Naive thymus-derived CD4-positive, alpha-beta T cell (primary cell): ENCODE results near the gene DENND5B. TPM values are rescaled to one million over a fixed set of nuclear protein-coding genes. Genes with fewer than 3 reads are reported as not detected.

Experiments
- ATAC-seq: fragments of 150-1000 bp; cut with Tn5 transposase; 2 replicates; pipeline ENCODE4 v1.10.0; 2021; ENCODE audit warnings: mild to moderate bottlenecking, moderate library complexity
- CTCF ChIA-PET: fragments of 350-600 bp; sonication (Branson Sonifier 250); formaldehyde crosslinking; loops from one replicate; lab custom pipeline; 2021; ENCODE audit warnings: antibody characterized with exemption; lab: Charles Lee
- POLR2A ChIA-PET: fragments of 350-600 bp; sonication (Branson Sonifier 250); formaldehyde crosslinking; loops from one replicate; lab custom pipeline; 2021; ENCODE audit warnings: antibody characterized with exemption, inconsistent platforms; lab: Charles Lee
- DNase-seq, 9 donors: peaks; one replicate each; pipeline versions ENCODE4 v3.0.0 to v3.0.0-alpha.2; 2020 to 2022; ENCODE audit warnings: mixed read lengths in 1 of 9
- H3K27ac ChIP-seq: one replicate; pipeline ENCODE4 v1.7.0; 2013; ENCODE audit warnings: mild to moderate bottlenecking, low read depth, low read length, moderate library complexity
- H3K27me3 ChIP-seq, 2 donors: one replicate each; pipeline ENCODE4 v1.7.0; 2013; ENCODE audit warnings: low read length in 2 of 2, mild to moderate bottlenecking in 2 of 2, moderate library complexity in 2 of 2; ENCODE audit not compliant: control insufficient read depth in 2 of 2, insufficient read depth in 2 of 2
- H3K36me3 ChIP-seq, 3 experiments: 1 replicate in 2 of 3; 2 replicates in 1 of 3; pipeline ENCODE4 v1.7.0; 2013; ENCODE audit warnings: low read length in 3 of 3, mild to moderate bottlenecking in 3 of 3, moderate library complexity in 1 of 3; ENCODE audit not compliant: insufficient read depth in 3 of 3, control insufficient read depth in 2 of 3
- H3K4me1 ChIP-seq, 2 donors: one replicate each; pipeline ENCODE4 v1.7.0; 2013; ENCODE audit warnings: low read length in 2 of 2, mild to moderate bottlenecking in 2 of 2, moderate library complexity in 1 of 2; ENCODE audit not compliant: control insufficient read depth in 2 of 2, insufficient read depth in 2 of 2
- H3K4me3 ChIP-seq: 2 replicates; pipeline ENCODE4 v1.7.0; 2013; ENCODE audit warnings: mild to moderate bottlenecking, low read length
- H3K9me3 ChIP-seq, 3 experiments: 1 replicate in 2 of 3; 2 replicates in 1 of 3; pipeline ENCODE4 v1.7.0; 2013; ENCODE audit warnings: low read length in 3 of 3; ENCODE audit not compliant: control insufficient read depth in 2 of 3
- H3K27ac Mint-ChIP-seq, 9 donors: one replicate each; pipeline ENCODE4 v1.8.0; 2020 to 2022; ENCODE audit warnings: mixed read lengths in 9 of 9, mild to moderate bottlenecking in 8 of 9, moderate library complexity in 5 of 9, inconsistent platforms in 2 of 9
- H3K27me3 Mint-ChIP-seq, 5 donors: one replicate each; pipeline ENCODE4 v1.8.0; 2021 to 2022; ENCODE audit warnings: mixed read lengths in 5 of 5, mild to moderate bottlenecking in 1 of 5
- H3K36me3 Mint-ChIP-seq, 5 donors: one replicate each; pipeline ENCODE4 v1.8.0; 2020 to 2022; ENCODE audit warnings: mixed read lengths in 5 of 5, mild to moderate bottlenecking in 3 of 5, inconsistent platforms in 1 of 5
- H3K4me1 Mint-ChIP-seq, 7 donors: one replicate each; pipeline ENCODE4 v1.8.0; 2020 to 2022; ENCODE audit warnings: mixed read lengths in 7 of 7, mild to moderate bottlenecking in 3 of 7, inconsistent platforms in 1 of 7
- H3K4me3 Mint-ChIP-seq, 10 donors: one replicate each; pipeline ENCODE4 v1.8.0; 2020 to 2022; ENCODE audit warnings: mild to moderate bottlenecking in 10 of 10, mixed read lengths in 10 of 10, moderate library complexity in 6 of 10, inconsistent platforms in 2 of 10
- H3K9me3 Mint-ChIP-seq, 11 donors: one replicate each; pipeline ENCODE4 v1.8.0; 2020 to 2022; ENCODE audit warnings: mixed read lengths in 11 of 11, mild to moderate bottlenecking in 4 of 11, inconsistent platforms in 1 of 11, moderate library complexity in 1 of 11
- intact Hi-C, 2 donors: fragments of 100-400 bp; cut with micrococcal nuclease; formaldehyde crosslinking; loops; one replicate each; pipeline ENCODE4 v1.15.1; 2023
- polyA plus RNA-seq, 2 donors: library from polyadenylated mRNA; unstranded; fragments of 300-500 nt; fragmentation: Illumina TruSeq; gene quantifications; one replicate each; pipeline ENCODE4 v1.2.3, GENCODE V29; 2021
- total RNA-seq, 6 experiments: library from RNA in 5 of 6; stranded (reverse) in 5 of 6; gene quantifications; 1 replicate in 5 of 6; 2 replicates in 1 of 6; pipeline ENCODE4 v1.2.3 and lab custom pipeline; 2021 to 2026

DENND5B gene
- total and polyA plus RNA-seq, 7 experiments from 2014 or later: 0.16 to 1.5 (median 0.29) TPM; not detected in 2

- peaks cover 12 to 27% (median 18%) of the 10 kb centered on the region in 7 donors for H3K4me1 Mint-ChIP-seq
- DNase-seq (no peak), ATAC-seq (no peak)
- peaks cover 0 to 3% (median 0%) of the 10 kb centered on the region in 5 donors for H3K27me3 Mint-ChIP-seq
- ChIA-PET CTCF (no interaction called here), POLR2A (no interaction called here)
- H3K27ac ChIP-seq: no peak overlapping the region
- peaks cover 4 to 11% of the 10 kb centered on the region in 2 donors for H3K4me1 ChIP-seq
- no peaks in the 10 kb centered on the region for H3K9me3 ChIP-seq
- intact Hi-C loops: loop anchor here (1.0 to 5.0 kb wide), 4 partner anchors 62 to 247 kb away; no protein-coding TSS in a partner anchor
- peaks cover 0 to 1% (median 0%) of the 10 kb centered on the region in 11 donors for H3K9me3 Mint-ChIP-seq
- H3K36me3 Mint-ChIP-seq: no peaks in the 10 kb centered on the region
- H3K4me3 ChIP-seq: no peak overlapping the region
- no peaks in the 10 kb centered on the region for H3K27me3 ChIP-seq
- H3K27ac Mint-ChIP-seq: peak overlapping the region in 2 of 9 donors; percentile 70 to 90
- no peaks in the 10 kb centered on the region for H3K36me3 ChIP-seq
- peak overlapping the region in 1 of 10 donors; percentile 79 for H3K4me3 Mint-ChIP-seq
Observed at GRCh38 chr12:31363831-31364230, 227.1 kb downstream of the DENND5B start.

DNA sequence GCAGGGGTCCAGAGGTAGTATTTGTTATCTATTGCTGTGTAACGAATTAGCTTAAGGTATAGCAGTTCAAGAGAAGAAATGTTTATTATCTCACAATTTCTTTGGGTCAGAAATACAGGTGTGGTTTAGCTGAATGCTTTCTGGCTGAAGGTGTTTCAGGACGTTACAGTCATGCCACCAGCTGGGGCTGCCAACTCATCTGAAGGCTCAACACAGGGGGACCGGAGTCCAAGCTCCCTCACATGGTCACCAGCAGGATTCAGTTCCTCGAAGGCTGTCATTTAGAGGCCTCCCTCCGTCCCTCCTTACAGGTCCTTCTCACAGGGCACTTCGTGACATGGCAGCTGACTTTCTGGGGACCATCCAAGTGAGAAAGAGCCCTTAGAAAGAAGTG is 227.5 kb downstream of the DENND5B start:
- CTCF ChIA-PET: no interaction called here
- POLR2A ChIA-PET: no interaction called here
- DNase-seq (no peak), ATAC-seq (no peak)
- intact Hi-C loops: loop anchor here (1.0 to 5.0 kb wide), 4 partner anchors 61 to 246 kb away; no protein-coding TSS in a partner anchor
- H3K9me3 Mint-ChIP-seq: peaks cover 0 to 1% (median 0%) of the 10 kb centered on the region in 11 donors
- H3K4me1 Mint-ChIP-seq: peaks cover 12 to 27% (median 18%) of the 10 kb centered on the region in 7 donors
- peak overlapping the region in 4 of 9 donors; percentile 32 to 91 (median 80) for H3K27ac Mint-ChIP-seq
- H3K27me3 ChIP-seq: no peaks in the 10 kb centered on the region
- no peak overlapping the region for H3K27ac ChIP-seq
- no peak overlapping the region for H3K4me3 ChIP-seq
- no peaks in the 10 kb centered on the region for H3K27me3 Mint-ChIP-seq
- H3K36me3 ChIP-seq: no peaks in the 10 kb centered on the region
- peaks cover 4 to 11% of the 10 kb centered on the region in 2 donors for H3K4me1 ChIP-seq
- peak overlapping the region in 4 of 10 donors; percentile 50 to 79 (median 75) for H3K4me3 Mint-ChIP-seq
- H3K9me3 ChIP-seq: no peaks in the 10 kb centered on the region
- no peaks in the 10 kb centered on the region for H3K36me3 Mint-ChIP-seq

DNA sequence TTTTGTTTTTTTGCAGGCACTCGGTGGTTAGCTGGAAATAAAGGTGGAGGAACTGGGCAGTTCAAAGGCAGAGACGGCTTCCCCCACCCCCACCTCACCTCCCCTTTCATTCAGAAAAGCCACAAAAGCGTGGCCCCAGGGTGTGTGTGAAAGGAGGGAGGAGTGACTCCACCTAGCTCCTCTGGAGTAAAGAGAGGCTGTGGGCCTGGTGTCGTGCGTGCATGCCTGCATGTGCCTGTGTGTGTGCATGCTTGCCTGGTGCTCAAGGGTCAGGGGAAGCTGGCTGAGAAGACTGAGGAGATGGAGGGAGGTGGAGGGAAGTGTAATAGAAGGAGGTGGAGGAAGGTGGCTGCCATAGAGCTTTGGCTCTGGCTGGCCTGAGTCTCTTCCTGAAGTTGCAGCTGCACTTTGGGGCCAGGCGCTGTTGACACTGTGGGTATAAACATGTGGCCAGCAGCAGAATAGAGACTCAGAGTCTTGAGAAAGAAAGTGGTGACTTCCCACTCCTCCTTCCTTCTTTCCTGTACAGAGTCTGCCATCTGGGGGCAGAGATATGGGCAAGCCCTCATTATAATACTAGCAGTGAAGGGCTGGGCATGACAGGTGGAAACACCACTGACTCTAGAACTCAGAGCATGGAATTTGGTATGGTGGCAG is 228.0 kb downstream of the DENND5B start:
- Histone ChIP-seq H3K27ac (no peak overlapping the region), H3K27me3 (no peaks in the 10 kb centered on the region), H3K4me3 (peak overlapping the region; percentile 8), H3K9me3 (no peaks in the 10 kb centered on the region), H3K4me1 (peaks cover 4 to 11% of the 10 kb centered on the region in 2 donors), H3K36me3 (no peaks in the 10 kb centered on the region)
- intact Hi-C loops: loop anchor here (1.0 to 5.0 kb wide), 5 partner anchors 37 to 246 kb away; partner anchors contain the start of gene SINHCAF (in 2 of the 2)
- ATAC-seq (peak; percentile 78), DNase-seq (peak in 5 of 9 donors; percentile 4 to 34 (median 17))
- H3K4me3 Mint-ChIP-seq: peak overlapping the region; percentile 50 to 81 (median 74)
- peaks cover 0 to 1% (median 0%) of the 10 kb centered on the region in 11 donors for H3K9me3 Mint-ChIP-seq
- ChIA-PET POLR2A (interaction anchor here (0.8 kb wide), 1 partner anchor 33 kb away, joined by 4 read pairs; no protein-coding TSS in a partner anchor), CTCF (no interaction called here)
- no peaks in the 10 kb centered on the region for H3K36me3 Mint-ChIP-seq
- peak overlapping the region; percentile 12 to 91 (median 56) for H3K27ac Mint-ChIP-seq
- peaks cover 12 to 27% (median 18%) of the 10 kb centered on the region in 7 donors for H3K4me1 Mint-ChIP-seq
- no peaks in the 10 kb centered on the region for H3K27me3 Mint-ChIP-seq

GRCh38 chr12:31362115-31362758 is 228.7 kb downstream of the DENND5B start:
- Mint-ChIP-seq H3K27me3 (no peaks in the 10 kb centered on the region), H3K4me3 (peak overlapping the region; percentile 50 to 81 (median 74)), H3K27ac (peak overlapping the region in 8 of 9 donors; percentile 12 to 91 (median 63)), H3K36me3 (no peaks in the 10 kb centered on the region), H3K9me3 (peaks cover 0 to 1% (median 0%) of the 10 kb centered on the region in 11 donors), H3K4me1 (peaks cover 12 to 27% (median 18%) of the 10 kb centered on the region in 7 donors)
- Histone ChIP-seq H3K9me3 (no peaks in the 10 kb centered on the region), H3K36me3 (no peaks in the 10 kb centered on the region), H3K27me3 (no peaks in the 10 kb centered on the region), H3K27ac (no peak overlapping the region), H3K4me1 (peaks cover 4 to 11% of the 10 kb centered on the region in 2 donors), H3K4me3 (no peak overlapping the region)
- DNase-seq (peak in 1 of 9 donors; percentile 24), ATAC-seq (peak; percentile 35)
- intact Hi-C loops: loop anchor here (1.0 to 5.0 kb wide), 4 partner anchors 36 to 245 kb away; partner anchors contain the start of gene SINHCAF (in 2 of the 2)
- ChIA-PET POLR2A (interaction anchor here (0.8 kb wide), 1 partner anchor 33 kb away, joined by 4 read pairs; no protein-coding TSS in a partner anchor), CTCF (interaction anchor here (0.8 kb wide), 1 partner anchor 36 kb away, joined by 3 read pairs; the partner anchor contains the start of gene SINHCAF)

DNA sequence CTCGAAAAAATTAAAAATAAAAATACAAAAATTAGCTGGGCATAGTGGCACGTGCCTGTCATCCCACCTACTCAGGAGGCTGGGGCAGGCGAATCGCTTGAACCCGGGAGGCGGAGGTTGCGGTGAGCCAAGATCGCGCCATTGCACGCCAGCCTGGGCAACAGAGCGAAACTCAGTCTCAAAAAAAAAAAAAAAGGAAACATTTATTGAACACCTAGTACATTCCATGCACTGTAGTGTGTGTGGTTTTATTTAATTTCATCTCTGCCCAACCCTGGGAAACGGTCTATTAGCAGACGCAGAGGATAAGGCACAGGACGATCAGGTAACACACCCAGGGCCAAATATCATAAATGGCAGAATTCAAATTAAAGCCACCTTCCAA is 229.2 kb downstream of the DENND5B start:
- no peaks in the 10 kb centered on the region for H3K36me3 Mint-ChIP-seq
- no peak for DNase-seq
- H3K9me3 Mint-ChIP-seq: peaks cover 0 to 1% (median 0%) of the 10 kb centered on the region in 11 donors
- Histone ChIP-seq H3K36me3 (no peaks in the 10 kb centered on the region), H3K4me3 (no peak overlapping the region), H3K27me3 (no peaks in the 10 kb centered on the region), H3K9me3 (no peaks in the 10 kb centered on the region), H3K27ac (no peak overlapping the region), H3K4me1 (peaks cover 4 to 11% of the 10 kb centered on the region in 2 donors)
- intact Hi-C loops: loop anchor here (1.0 to 5.0 kb wide), 4 partner anchors 35 to 244 kb away; partner anchors contain the start of gene SINHCAF (in 2 of the 2)
- POLR2A ChIA-PET: no interaction called here
- peak overlapping the region in 6 of 10 donors; percentile 50 to 81 (median 78) for H3K4me3 Mint-ChIP-seq
- CTCF ChIA-PET: interaction anchor here (0.8 kb wide), 1 partner anchor 36 kb away, joined by 3 read pairs; the partner anchor contains the start of gene SINHCAF
- no peak for ATAC-seq
- no peaks in the 10 kb centered on the region for H3K27me3 Mint-ChIP-seq
- H3K4me1 Mint-ChIP-seq: peaks cover 12 to 27% (median 18%) of the 10 kb centered on the region in 7 donors
- peak overlapping the region in 2 of 9 donors; percentile 11 to 70 for H3K27ac Mint-ChIP-seq

DNA sequence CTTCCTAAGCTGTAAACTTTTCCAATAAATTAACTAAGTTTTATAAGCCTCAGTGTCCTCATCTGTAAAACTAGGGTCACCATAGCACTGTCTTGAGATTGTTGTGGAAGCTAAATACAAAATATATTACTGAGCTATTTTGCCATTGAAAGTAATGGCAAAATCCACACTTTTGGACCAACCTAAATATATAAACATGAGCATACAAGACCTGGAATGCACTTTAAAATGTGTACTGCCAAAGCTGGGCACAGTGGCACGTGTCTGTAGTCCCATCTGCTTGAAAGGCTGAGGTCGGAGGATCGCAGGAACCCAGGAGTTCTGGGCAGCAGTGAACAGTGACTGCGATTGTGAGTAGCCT is 235.2 kb downstream of the DENND5B start:
- no peaks in the 10 kb centered on the region for H3K36me3 Mint-ChIP-seq
- no peaks in the 10 kb centered on the region for H3K4me1 Mint-ChIP-seq
- POLR2A ChIA-PET: no interaction called here
- Histone ChIP-seq H3K27ac (no peak overlapping the region), H3K4me3 (no peak overlapping the region), H3K27me3 (no peaks in the 10 kb centered on the region), H3K9me3 (no peaks in the 10 kb centered on the region), H3K4me1 (no peaks in the 10 kb centered on the region), H3K36me3 (no peaks in the 10 kb centered on the region)
- H3K27me3 Mint-ChIP-seq: peaks cover 0 to 8% (median 0%) of the 10 kb centered on the region in 5 donors
- no peak for ATAC-seq
- CTCF ChIA-PET: no interaction called here
- no peaks in the 10 kb centered on the region for H3K9me3 Mint-ChIP-seq
- DNase-seq: no peak
- no peak overlapping the region for H3K4me3 Mint-ChIP-seq
- no peak overlapping the region for H3K27ac Mint-ChIP-seq
- intact Hi-C loops: no loop called here
